Measurements from ENCODE around the gene FAM24B.
"Not testable (repeated sequence)": the region's sequence is repeated elsewhere in the genome, so short reads cannot be mapped to it uniquely, and the experiment has no call there.

FAM24B gene

GRCh38 chr10:122877264-122877663 lies 2.1 kb downstream of the FAM24B start (continued):
- TF ChIP-seq, protein P1, sequence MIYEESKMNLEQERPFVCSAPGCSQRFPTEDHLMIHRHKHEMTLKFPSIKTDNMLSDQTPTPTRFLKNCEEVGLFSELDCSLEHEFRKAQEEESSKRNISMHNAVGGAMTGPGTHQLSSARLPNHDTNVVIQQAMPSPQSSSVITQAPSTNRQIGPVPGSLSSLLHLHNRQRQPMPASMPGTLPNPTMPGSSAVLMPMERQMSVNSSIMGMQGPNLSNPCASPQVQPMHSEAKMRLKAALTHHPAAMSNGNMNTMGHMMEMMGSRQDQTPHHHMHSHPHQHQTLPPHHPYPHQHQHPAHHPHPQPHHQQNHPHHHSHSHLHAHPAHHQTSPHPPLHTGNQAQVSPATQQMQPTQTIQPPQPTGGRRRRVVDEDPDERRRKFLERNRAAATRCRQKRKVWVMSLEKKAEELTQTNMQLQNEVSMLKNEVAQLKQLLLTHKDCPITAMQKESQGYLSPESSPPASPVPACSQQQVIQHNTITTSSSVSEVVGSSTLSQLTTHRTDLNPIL (CRISPR knock-in tag; IDR thresholded peaks at IDR 0.05; ENCODE audit: low read depth) = no peak
- TF ChIP-seq, protein P2, sequence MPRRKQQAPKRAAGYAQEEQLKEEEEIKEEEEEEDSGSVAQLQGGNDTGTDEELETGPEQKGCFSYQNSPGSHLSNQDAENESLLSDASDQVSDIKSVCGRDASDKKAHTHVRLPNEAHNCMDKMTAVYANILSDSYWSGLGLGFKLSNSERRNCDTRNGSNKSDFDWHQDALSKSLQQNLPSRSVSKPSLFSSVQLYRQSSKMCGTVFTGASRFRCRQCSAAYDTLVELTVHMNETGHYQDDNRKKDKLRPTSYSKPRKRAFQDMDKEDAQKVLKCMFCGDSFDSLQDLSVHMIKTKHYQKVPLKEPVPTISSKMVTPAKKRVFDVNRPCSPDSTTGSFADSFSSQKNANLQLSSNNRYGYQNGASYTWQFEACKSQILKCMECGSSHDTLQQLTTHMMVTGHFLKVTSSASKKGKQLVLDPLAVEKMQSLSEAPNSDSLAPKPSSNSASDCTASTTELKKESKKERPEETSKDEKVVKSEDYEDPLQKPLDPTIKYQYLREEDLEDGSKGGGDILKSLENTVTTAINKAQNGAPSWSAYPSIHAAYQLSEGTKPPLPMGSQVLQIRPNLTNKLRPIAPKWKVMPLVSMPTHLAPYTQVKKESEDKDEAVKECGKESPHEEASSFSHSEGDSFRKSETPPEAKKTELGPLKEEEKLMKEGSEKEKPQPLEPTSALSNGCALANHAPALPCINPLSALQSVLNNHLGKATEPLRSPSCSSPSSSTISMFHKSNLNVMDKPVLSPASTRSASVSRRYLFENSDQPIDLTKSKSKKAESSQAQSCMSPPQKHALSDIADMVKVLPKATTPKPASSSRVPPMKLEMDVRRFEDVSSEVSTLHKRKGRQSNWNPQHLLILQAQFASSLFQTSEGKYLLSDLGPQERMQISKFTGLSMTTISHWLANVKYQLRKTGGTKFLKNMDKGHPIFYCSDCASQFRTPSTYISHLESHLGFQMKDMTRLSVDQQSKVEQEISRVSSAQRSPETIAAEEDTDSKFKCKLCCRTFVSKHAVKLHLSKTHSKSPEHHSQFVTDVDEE (CRISPR knock-in tag; IDR thresholded peaks at IDR 0.05) = no peak
- TF ChIP-seq SNAI2 (CRISPR knock-in tag; IDR thresholded peaks at IDR 0.05) = no peak
- no peak for TF ChIP-seq ISL1 (CRISPR knock-in tag; IDR thresholded peaks at IDR 0.05)

DNA sequence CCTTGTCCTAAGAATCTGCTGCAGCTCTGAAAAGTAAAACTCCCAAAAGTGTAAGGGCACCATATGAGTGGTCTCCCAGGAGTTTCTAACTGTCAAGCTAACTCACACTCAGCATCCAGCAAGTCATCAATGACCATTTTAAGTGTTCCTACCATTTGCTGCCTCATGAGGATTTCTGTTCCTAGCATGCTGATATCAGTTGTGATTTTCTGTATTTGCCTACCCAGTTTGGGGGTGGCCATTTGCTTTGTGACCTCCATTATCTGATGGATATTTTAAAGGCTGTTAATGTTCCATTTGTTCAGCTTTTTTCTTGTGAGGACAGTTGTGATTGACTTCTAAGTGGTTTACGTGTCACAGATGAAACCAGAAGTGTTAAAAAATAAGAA lies 2.9 kb downstream of the FAM24B start:
- TF ChIP-seq ZC3H10 (CRISPR knock-in tag; IDR thresholded peaks at IDR 0.05) (no peak), PPARA (CRISPR knock-in tag; IDR thresholded peaks at IDR 0.05; ENCODE audit: borderline replicate concordance) (no peak), ZFP30 (CRISPR knock-in tag; IDR thresholded peaks at IDR 0.05) (no peak), RARB (CRISPR knock-in tag; IDR thresholded peaks at IDR 0.05) (no peak), BACH2 (CRISPR knock-in tag; IDR thresholded peaks at IDR 0.05; ENCODE audit: borderline replicate concordance) (no peak), GLIS3 (CRISPR knock-in tag; IDR thresholded peaks at IDR 0.05) (no peak), ZFP3 (CRISPR knock-in tag; IDR thresholded peaks at IDR 0.05) (no peak), ZNF70 (CRISPR knock-in tag; IDR thresholded peaks at IDR 0.05) (no peak), SNAI2 (CRISPR knock-in tag; IDR thresholded peaks at IDR 0.05) (no peak), ESRRG (CRISPR knock-in tag; IDR thresholded peaks at IDR 0.05) (no peak)
- TF ChIP-seq, protein P3, sequence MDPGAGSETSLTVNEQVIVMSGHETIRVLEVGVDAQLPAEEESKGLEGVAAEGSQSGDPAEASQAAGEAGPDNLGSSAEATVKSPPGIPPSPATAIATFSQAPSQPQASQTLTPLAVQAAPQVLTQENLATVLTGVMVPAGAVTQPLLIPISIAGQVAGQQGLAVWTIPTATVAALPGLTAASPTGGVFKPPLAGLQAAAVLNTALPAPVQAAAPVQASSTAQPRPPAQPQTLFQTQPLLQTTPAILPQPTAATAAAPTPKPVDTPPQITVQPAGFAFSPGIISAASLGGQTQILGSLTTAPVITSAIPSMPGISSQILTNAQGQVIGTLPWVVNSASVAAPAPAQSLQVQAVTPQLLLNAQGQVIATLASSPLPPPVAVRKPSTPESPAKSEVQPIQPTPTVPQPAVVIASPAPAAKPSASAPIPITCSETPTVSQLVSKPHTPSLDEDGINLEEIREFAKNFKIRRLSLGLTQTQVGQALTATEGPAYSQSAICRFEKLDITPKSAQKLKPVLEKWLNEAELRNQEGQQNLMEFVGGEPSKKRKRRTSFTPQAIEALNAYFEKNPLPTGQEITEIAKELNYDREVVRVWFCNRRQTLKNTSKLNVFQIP (CRISPR knock-in tag; IDR thresholded peaks at IDR 0.05; ENCODE audit: borderline replicate concordance, low read depth) = no peak
- TF ChIP-seq, protein P4, sequence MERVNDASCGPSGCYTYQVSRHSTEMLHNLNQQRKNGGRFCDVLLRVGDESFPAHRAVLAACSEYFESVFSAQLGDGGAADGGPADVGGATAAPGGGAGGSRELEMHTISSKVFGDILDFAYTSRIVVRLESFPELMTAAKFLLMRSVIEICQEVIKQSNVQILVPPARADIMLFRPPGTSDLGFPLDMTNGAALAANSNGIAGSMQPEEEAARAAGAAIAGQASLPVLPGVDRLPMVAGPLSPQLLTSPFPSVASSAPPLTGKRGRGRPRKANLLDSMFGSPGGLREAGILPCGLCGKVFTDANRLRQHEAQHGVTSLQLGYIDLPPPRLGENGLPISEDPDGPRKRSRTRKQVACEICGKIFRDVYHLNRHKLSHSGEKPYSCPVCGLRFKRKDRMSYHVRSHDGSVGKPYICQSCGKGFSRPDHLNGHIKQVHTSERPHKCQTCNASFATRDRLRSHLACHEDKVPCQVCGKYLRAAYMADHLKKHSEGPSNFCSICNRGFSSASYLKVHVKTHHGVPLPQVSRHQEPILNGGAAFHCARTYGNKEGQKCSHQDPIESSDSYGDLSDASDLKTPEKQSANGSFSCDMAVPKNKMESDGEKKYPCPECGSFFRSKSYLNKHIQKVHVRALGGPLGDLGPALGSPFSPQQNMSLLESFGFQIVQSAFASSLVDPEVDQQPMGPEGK (CRISPR knock-in tag; IDR thresholded peaks at IDR 0.05; ENCODE audit: borderline replicate concordance) = no peak
- TF ChIP-seq, protein P2 (CRISPR knock-in tag; IDR thresholded peaks at IDR 0.05) = no peak
- TF ChIP-seq, protein P5, sequence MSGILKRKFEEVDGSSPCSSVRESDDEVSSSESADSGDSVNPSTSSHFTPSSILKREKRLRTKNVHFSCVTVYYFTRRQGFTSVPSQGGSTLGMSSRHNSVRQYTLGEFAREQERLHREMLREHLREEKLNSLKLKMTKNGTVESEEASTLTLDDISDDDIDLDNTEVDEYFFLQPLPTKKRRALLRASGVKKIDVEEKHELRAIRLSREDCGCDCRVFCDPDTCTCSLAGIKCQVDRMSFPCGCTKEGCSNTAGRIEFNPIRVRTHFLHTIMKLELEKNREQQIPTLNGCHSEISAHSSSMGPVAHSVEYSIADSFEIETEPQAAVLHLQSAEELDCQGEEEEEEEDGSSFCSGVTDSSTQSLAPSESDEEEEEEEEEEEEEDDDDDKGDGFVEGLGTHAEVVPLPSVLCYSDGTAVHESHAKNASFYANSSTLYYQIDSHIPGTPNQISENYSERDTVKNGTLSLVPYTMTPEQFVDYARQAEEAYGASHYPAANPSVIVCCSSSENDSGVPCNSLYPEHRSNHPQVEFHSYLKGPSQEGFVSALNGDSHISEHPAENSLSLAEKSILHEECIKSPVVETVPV (CRISPR knock-in tag; IDR thresholded peaks at IDR 0.05) = no peak
- no peak for ATAC-seq

DNA sequence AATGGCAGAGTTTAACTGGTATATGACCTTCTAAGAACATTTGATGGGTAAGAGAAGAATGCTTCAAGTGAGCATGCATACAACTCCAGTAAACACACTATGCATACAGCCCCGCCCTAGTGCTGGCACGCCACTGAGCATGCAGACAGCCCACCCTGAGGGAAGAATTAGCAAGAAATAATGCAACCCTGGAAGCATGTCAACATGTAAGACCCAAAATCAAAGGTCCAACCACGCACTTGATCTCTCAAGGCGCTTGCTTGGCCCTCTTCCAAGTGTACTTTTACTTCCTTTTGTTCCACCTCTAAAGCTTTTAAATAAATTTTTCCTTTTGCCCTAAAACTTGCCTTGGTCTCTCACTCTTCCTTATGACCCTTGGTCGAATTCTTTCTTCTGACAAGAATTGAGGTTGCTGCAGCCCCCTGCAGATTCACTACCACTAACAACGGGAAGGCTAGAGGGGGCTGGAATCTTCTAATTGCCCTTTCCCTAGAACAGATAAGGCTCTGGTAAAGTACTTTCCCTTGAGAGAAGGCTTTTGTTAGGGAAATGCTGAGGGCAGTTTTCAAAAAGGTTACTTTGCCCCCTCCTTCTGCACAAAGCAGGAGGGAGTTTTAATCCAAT lies 3.4 kb downstream of the FAM24B start:
- ATAC-seq = no peak
- TF ChIP-seq OSR1 (CRISPR knock-in tag; IDR thresholded peaks at IDR 0.05) (no peak), ZC3H10 (CRISPR knock-in tag; IDR thresholded peaks at IDR 0.05) (no peak), ARNTL (CRISPR knock-in tag; IDR thresholded peaks at IDR 0.05; ENCODE audit: borderline replicate concordance, low read depth) (no peak), ZNF70 (CRISPR knock-in tag; IDR thresholded peaks at IDR 0.05) (no peak), ZNF565 (CRISPR knock-in tag; conservative IDR thresholded peaks at IDR 0.05; ENCODE audit: low read depth) (no peak), PPARA (CRISPR knock-in tag; IDR thresholded peaks at IDR 0.05; ENCODE audit: borderline replicate concordance) (no peak), ZFP3 (CRISPR knock-in tag; IDR thresholded peaks at IDR 0.05) (no peak), TOX (CRISPR knock-in tag; IDR thresholded peaks at IDR 0.05; ENCODE audit: borderline replicate concordance) (no peak)
- TF ChIP-seq, protein P5 (CRISPR knock-in tag; IDR thresholded peaks at IDR 0.05) = no peak
- TF ChIP-seq, protein P3 (CRISPR knock-in tag; IDR thresholded peaks at IDR 0.05; ENCODE audit: borderline replicate concordance, low read depth) = no peak

- not testable (repeated sequence) for ATAC-seq
Measured at GRCh38 chr10:122871947-122872346, 7.4 kb downstream of the FAM24B start.

All from SK-N-SH treated with all-trans-retinoic acid at 6 μM for 48 hours (cell line).